Spleen (tissue), 13 donors: ENCODE results near the gene UTS2. TPM values are rescaled to one million over a fixed set of nuclear protein-coding genes. Genes with fewer than 3 reads are reported as not detected.

Experiments
- DNase-seq: peaks from one replicate; pipeline ENCODE4 v3.0.0-alpha.2; 2020
- H3K27ac ChIP-seq, 8 donors: fragments of 200-600 bp; sonication (generic) in 7 of 8; 1 replicate in 4 of 8; 2 replicates in 4 of 8; pipeline versions ENCODE4 v1.5.0 to v1.8.0; 2016 to 2021; ENCODE audit warnings: inconsistent platforms in 4 of 8, mild to moderate bottlenecking in 4 of 8, moderate library complexity in 1 of 8
- H3K27me3 ChIP-seq, 7 donors: fragments of 200-600 bp; sonication (generic) in 6 of 7; replicated peaks in 1 of 7; 1 replicate in 4 of 7; 2 replicates in 3 of 7; pipeline versions ENCODE4 v1.5.0 to v1.8.0; 2016 to 2021; ENCODE audit warnings: inconsistent platforms in 3 of 7, mild to moderate bottlenecking in 1 of 7
- H3K36me3 ChIP-seq, 6 donors: fragments of 200-600 bp; sonication (generic) in 5 of 6; 1 replicate in 4 of 6; 2 replicates in 2 of 6; pipeline versions ENCODE4 v1.5.0 to v1.8.0; 2016 to 2021; ENCODE audit warnings: inconsistent platforms in 2 of 6
- H3K4me1 ChIP-seq, 6 donors: fragments of 200-600 bp; sonication (generic) in 5 of 6; 1 replicate in 3 of 6; 2 replicates in 3 of 6; pipeline versions ENCODE4 v1.5.0 to v1.8.0; 2016 to 2021; ENCODE audit warnings: inconsistent platforms in 3 of 6
- H3K4me3 ChIP-seq, 8 donors: fragments of 200-600 bp; sonication (generic) in 7 of 8; 1 replicate in 4 of 8; 2 replicates in 4 of 8; pipeline versions ENCODE4 v1.5.0 to v1.8.0; 2016 to 2021; ENCODE audit warnings: inconsistent platforms in 4 of 8, mild to moderate bottlenecking in 4 of 8, moderate library complexity in 2 of 8
- H3K9me3 ChIP-seq, 8 donors: fragments of 200-600 bp; sonication (generic) in 7 of 8; 1 replicate in 4 of 8; 2 replicates in 4 of 8; pipeline versions ENCODE4 v1.5.0 to v1.8.0; 2016 to 2021; ENCODE audit warnings: inconsistent platforms in 4 of 8
- POLR2A ChIP-seq, 3 donors: fragments of 450-650 bp; IDR thresholded peaks; one replicate each; pipeline ENCODE4 v1.5.1; 2017; ENCODE audit warnings: antibody characterized with exemption in 3 of 3, mild to moderate bottlenecking in 1 of 3
- POLR2AphosphoS5 ChIP-seq, 3 donors: sonication (generic); formaldehyde crosslinking; IDR thresholded peaks; one replicate each; pipeline ENCODE4 v1.5.1; 2017; ENCODE audit warnings: antibody characterized with exemption in 3 of 3
- WGBS, 5 donors: extraction: QIAGEN DNeasy Blood & Tissue Kit in 3 of 5; methylation state at CpG; one replicate each; pipeline versions ENCODE4 v1.1.5 to v1.1.7; 2013 to 2018; 5-methylcytosine and 5-hydroxymethylcytosine counted together
- intact Hi-C: fragments of 100-400 bp; cut with DNase I; formaldehyde crosslinking; loops from one replicate; pipeline ENCODE4 v1.15.0; 2023; ENCODE audit warnings: low total_unique reads
- long read RNA-seq, 2 donors: transcript quantifications; one replicate each; lab custom pipeline, GENCODE V29; 2026
- polyA plus RNA-seq, 3 donors: library from polyadenylated mRNA; stranded (reverse); fragments of 200-250 nt; gene quantifications; one replicate each; pipeline ENCODE4 v1.2.1, GENCODE V29; 2013
- total RNA-seq, 7 donors: library from RNA; depleted of rRNA in 3 of 7; stranded (reverse); fragments of >200 nt in 3 of 7; fragmentation: NEBNext Ultra II Directional in 4 of 7; extraction: Animal tissue kit (Norgen Biotek cat#: 25700) in 4 of 7; gene quantifications; one replicate each; pipeline versions ENCODE4 v1.1.0 to v1.2.1, GENCODE V29; 2016 to 2021
- TF ChIP-seq, protein P1 (sequence below), 11 experiments: fragments of 200-600 bp in 7 of 11; fragments of 450-650 bp in 4 of 11; sonication (generic) in 4 of 11; IDR thresholded peaks in 8 of 11; conservative IDR thresholded peaks in 3 of 11; 1 replicate in 7 of 11; 2 replicates in 4 of 11; pipeline versions ENCODE4 v1.4.0 to v1.8.0; 2016 to 2021; ENCODE audit warnings: antibody characterized with exemption in 11 of 11, inconsistent platforms in 4 of 11, mild to moderate bottlenecking in 1 of 11
- donor health status: healthy with polysubstance abuse.
- donor health status: DM: no; HTN: no; CAD: no; lungs with moderate emphysema.
- donor health status: DM: no; HTN: no; CAD: no.
- donor health status: Bipolar disorder and iron deficiency.
- donor health status: healthy.
- donor health status: DM: no; HTN: no; CAD: no.
- donor health status: DM: yes; HTN: yes; CAD: no.

UTS2 gene, protein sequence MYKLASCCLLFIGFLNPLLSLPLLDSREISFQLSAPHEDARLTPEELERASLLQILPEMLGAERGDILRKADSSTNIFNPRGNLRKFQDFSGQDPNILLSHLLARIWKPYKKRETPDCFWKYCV
- 1 to 10 TPM in 1 of 7 donors, under 1 TPM in 3, not detected in 3; 0.63 to 3.9 (median 0.78) TPM for total RNA-seq
- 1 to 10 TPM in 1 of 3 donors, under 1 TPM in 2; 0.45 to 5.3 (median 0.71) TPM for polyA plus RNA-seq
- long read RNA-seq, donor 1 = 0 reads
- long read RNA-seq, donor 2 = 0 reads

DNA sequence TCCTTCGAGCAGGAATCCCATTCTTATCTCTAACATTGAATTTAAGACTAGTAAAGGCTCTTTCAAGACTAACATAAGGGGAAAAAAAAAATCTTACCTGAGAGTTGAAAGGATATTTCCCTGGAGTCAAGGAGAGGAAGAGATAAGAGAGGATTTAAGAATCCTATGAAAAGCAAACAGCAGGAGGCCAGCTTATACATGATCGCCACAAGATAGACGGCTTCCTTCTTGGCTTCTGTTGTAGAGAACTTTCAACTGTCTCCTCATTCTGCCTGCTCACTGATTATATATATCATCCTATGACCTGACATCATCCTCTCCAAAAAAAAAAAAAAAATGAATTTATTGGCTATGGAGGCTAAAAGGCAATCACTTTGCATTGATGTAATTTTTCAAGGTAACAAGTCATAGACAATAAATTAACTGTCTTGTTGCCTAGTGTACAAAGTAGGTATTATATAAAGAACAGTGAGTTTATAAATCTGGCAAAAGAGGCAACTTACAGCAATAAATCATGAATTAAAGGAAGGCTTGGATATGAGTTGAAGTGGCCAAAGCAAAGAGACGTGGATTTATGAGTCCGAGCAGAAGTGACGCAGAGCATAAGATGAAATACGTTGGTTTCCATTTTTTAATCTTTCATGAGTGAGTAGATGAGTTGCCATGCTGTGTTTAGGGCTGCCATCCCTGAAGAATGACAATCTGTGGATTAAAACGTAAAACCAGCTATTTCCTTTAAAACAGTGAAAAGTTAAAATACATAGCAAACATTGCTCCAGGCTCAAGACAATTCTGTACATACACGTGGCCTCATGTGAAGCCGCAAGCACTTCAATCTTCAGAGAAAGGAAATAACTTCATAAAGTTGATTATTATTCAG, at the start of gene UTS2:
TSS of gene UTS2 (minus strand) at position 262 of the 880 bp plus-strand sequence. CDS start at position 200, 62 bp downstream.
- peaks cover 0 to 8% (median 0%) of the 10 kb centered on the region in 6 donors for H3K4me1 ChIP-seq
- no peaks in the 10 kb centered on the region for H3K9me3 ChIP-seq
- no peak within 1 kb of the TSS for H3K27ac ChIP-seq
- no peak for DNase-seq
- intact Hi-C loops = no loop called here
- no peaks in the 10 kb centered on the region for H3K36me3 ChIP-seq
- 69 to 83% (median 75%) methylated on average over 10 of the region's 10 CpGs for WGBS, 5 donors
- no peak for TF ChIP-seq POLR2A (IDR thresholded peaks at IDR 0.05)
- TF ChIP-seq, protein P1, sequence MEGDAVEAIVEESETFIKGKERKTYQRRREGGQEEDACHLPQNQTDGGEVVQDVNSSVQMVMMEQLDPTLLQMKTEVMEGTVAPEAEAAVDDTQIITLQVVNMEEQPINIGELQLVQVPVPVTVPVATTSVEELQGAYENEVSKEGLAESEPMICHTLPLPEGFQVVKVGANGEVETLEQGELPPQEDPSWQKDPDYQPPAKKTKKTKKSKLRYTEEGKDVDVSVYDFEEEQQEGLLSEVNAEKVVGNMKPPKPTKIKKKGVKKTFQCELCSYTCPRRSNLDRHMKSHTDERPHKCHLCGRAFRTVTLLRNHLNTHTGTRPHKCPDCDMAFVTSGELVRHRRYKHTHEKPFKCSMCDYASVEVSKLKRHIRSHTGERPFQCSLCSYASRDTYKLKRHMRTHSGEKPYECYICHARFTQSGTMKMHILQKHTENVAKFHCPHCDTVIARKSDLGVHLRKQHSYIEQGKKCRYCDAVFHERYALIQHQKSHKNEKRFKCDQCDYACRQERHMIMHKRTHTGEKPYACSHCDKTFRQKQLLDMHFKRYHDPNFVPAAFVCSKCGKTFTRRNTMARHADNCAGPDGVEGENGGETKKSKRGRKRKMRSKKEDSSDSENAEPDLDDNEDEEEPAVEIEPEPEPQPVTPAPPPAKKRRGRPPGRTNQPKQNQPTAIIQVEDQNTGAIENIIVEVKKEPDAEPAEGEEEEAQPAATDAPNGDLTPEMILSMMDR (IDR thresholded peaks at IDR 0.05 in 8 of 11, conservative IDR thresholded peaks at IDR 0.05 in 3 of 11) = no peak
- TF ChIP-seq POLR2AphosphoS5 (IDR thresholded peaks at IDR 0.05) = no peak
- H3K27me3 ChIP-seq = no peaks in the 10 kb centered on the region
- H3K4me3 ChIP-seq = no peak within 1 kb of the TSS

DNA sequence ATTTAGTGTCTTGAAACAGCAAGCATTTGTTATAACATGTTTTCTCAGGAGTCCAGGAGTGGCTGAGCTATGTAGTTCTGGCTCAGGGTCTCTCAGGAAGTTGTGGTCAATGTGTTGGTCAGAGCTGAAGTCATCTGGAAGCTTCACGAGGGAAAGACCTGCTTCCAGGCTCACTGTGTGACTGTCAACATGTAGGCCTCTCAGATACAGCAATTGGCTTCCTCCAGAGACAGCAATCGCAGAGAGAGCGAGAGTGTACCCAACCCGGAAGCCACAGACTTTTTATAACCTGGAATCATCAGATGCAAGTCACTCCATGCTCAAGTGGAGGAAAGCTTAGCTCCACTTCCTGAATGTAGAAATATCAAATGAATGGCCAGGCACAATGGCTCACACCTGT, 46.9 kb upstream of the UTS2 start:
- no peak overlapping the region for H3K4me3 ChIP-seq
- TF ChIP-seq POLR2AphosphoS5 (IDR thresholded peaks at IDR 0.05) (no peak), POLR2A (IDR thresholded peaks at IDR 0.05) (no peak)
- TF ChIP-seq, protein P1 (IDR thresholded peaks at IDR 0.05 in 8 of 11, conservative IDR thresholded peaks at IDR 0.05 in 3 of 11) = no peak
- WGBS, 5 donors = 49 to 68% (median 57%) methylated on average over 4 of the region's 4 CpGs
- H3K9me3 ChIP-seq = no peaks in the 10 kb centered on the region
- no peak for DNase-seq
- no peaks in the 10 kb centered on the region for H3K27me3 ChIP-seq
- H3K36me3 ChIP-seq = no peaks in the 10 kb centered on the region
- intact Hi-C loops = no loop called here
- H3K4me1 ChIP-seq = peaks cover 0 to 7% (median 6%) of the 10 kb centered on the region in 6 donors
- no peak overlapping the region for H3K27ac ChIP-seq

DNA sequence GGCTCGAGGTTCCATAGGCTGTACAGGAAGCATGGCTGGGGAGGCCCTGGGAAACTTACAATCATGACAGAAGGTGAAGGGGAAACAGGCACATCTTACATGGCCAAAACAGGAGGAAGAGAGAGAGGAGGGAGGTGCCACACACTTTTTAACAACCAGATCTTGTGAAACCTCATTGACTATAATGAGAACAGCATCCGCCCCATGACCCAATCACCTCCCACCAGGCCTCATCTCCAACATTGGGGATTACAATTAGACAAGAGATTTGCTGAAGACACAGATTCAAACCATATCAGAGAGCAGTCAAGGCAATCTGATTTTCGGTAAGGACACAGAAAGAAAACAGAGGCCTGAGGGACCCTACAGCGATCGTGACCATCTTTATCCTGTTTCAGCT, 46.1 kb upstream of the UTS2 start:
- Histone ChIP-seq H3K4me3 (no peak overlapping the region), H3K27ac (no peak overlapping the region), H3K27me3 (no peaks in the 10 kb centered on the region), H3K9me3 (no peaks in the 10 kb centered on the region), H3K4me1 (peaks cover 0 to 7% (median 6%) of the 10 kb centered on the region in 6 donors), H3K36me3 (no peaks in the 10 kb centered on the region)
- intact Hi-C loops = no loop called here
- 85 to 92% (median 90%) methylated on average over 5 of the region's 5 CpGs for WGBS, 5 donors
- no peak for TF ChIP-seq POLR2AphosphoS5 (IDR thresholded peaks at IDR 0.05)
- TF ChIP-seq, protein P1 (IDR thresholded peaks at IDR 0.05 in 8 of 11, conservative IDR thresholded peaks at IDR 0.05 in 3 of 11) = no peak
- DNase-seq = no peak

DNA sequence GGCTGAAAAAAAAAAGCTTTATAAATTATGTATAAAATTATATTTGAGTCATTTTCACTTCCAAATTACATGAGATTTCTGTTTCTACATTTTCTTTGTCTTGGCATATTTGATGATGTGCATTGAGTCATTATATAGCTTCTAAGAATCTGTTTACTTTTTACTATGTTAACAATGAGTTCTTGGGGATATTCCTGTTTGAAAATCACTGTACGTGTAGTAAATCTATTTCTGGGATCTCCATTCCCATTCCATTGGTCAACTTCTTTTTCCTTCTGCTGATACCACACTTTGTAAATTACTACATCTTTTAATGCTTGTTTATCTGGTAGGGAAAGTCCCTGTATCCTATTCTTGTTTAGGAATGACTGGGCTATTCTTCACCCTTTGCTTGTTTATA, 44.1 kb upstream of the UTS2 start:
- 67 to 88% (median 81%) methylated on average over 1 of the region's 1 CpG for WGBS, 5 donors
- no peak for TF ChIP-seq POLR2AphosphoS5 (IDR thresholded peaks at IDR 0.05)
- no peak for TF ChIP-seq POLR2A (IDR thresholded peaks at IDR 0.05)
- TF ChIP-seq, protein P1 (IDR thresholded peaks at IDR 0.05 in 8 of 11, conservative IDR thresholded peaks at IDR 0.05 in 3 of 11) = no peak
- Histone ChIP-seq H3K36me3 (no peaks in the 10 kb centered on the region), H3K4me1 (no peaks in the 10 kb centered on the region), H3K27ac (no peak overlapping the region), H3K9me3 (no peaks in the 10 kb centered on the region), H3K27me3 (no peaks in the 10 kb centered on the region), H3K4me3 (no peak overlapping the region)
- intact Hi-C loops = no loop called here
- DNase-seq = no peak
